GM12878 (cell line): ENCODE measurements around the gene USP36. TPM values are rescaled to one million over a fixed set of nuclear protein-coding genes. Genes with fewer than 3 reads are reported as not detected.

Experiments
- ATAC-seq: fragments of 200-7000 bp; cut with Tn5 transposase; 3 replicates; pipeline ENCODE4 v1.9.1; 2020; ENCODE audit warnings: mild to moderate bottlenecking, moderate library complexity
- BruUV-seq: library from RNA; stranded (reverse); fragments of 400-500 nt; replicated peaks from 2 replicates; lab custom pipeline; 2021; lab: Mats Ljungman, UMichigan
- CTCF ChIA-PET: fragments of 300-600 bp; sonication (Branson Sonifier 250); formaldehyde crosslinking; extraction: SDS; loops from one replicate; lab custom pipeline; 2021; ENCODE audit warnings: inconsistent platforms; lab: Yijun Ruan, JAX
- POLR2A ChIA-PET: fragments of 350-600 bp; formaldehyde crosslinking; extraction: SDS; loops from one replicate; lab custom pipeline; 2021; ENCODE audit warnings: inconsistent platforms; lab: Charles Lee
- RAD21 ChIA-PET: fragments of 300-600 bp; sonication (Branson Sonifier 250); formaldehyde crosslinking; loops from one replicate; lab custom pipeline; 2023; ENCODE audit warnings: antibody characterized with exemption; ENCODE audit not compliant: unreplicated experiment; lab: Charles Lee
- SMC1A ChIA-PET: fragments of 300-600 bp; sonication (Branson Sonifier 250); formaldehyde crosslinking; loops from one replicate; lab custom pipeline; 2023; ENCODE audit not compliant: unreplicated experiment, uncharacterized antibody; lab: Charles Lee
- DNase-seq: peaks from one replicate; pipeline ENCODE4 v3.0.0-alpha.2; 2011; ENCODE audit warnings: low read depth, low spot score
- FAIRE-seq: peaks from 3 replicates; lab custom pipeline; 2011; peaks lifted over from hg19 to GRCh38; lab: Jason Lieb, UNC
- H2AFZ ChIP-seq: 2 replicates; pipeline ENCODE4 v1.6.0; 2011; ENCODE audit warnings: low read depth, low read length, control low read depth; ENCODE audit not compliant: control insufficient read depth
- H3K27ac ChIP-seq: 2 replicates; pipeline ENCODE4 v1.5.1; 2011; ENCODE audit warnings: control low read depth; ENCODE audit not compliant: control insufficient read depth, insufficient read depth
- H3K27me3 ChIP-seq, 2 experiments: replicated peaks in 1 of 2; 2 replicates each; pipeline versions ENCODE4 v1.6.0 to v1.6.1; 2011; ENCODE audit warnings: low read length in 1 of 2; ENCODE audit not compliant: control insufficient read depth in 2 of 2, insufficient read depth in 2 of 2
- H3K36me3 ChIP-seq, 2 experiments: 2 replicates each; pipeline ENCODE4 v1.5.1; 2011; ENCODE audit warnings: low read length in 1 of 2; ENCODE audit not compliant: control insufficient read depth in 2 of 2, insufficient read depth in 2 of 2
- H3K4me1 ChIP-seq: 2 replicates; pipeline ENCODE4 v1.6.1; 2011; ENCODE audit warnings: mild to moderate bottlenecking, low read length, moderate library complexity, mixed read lengths; ENCODE audit not compliant: control insufficient read depth, insufficient read depth
- H3K4me2 ChIP-seq: 2 replicates; pipeline ENCODE4 v1.6.0; 2011; ENCODE audit warnings: control low read depth; ENCODE audit not compliant: control insufficient read depth, insufficient read depth
- H3K4me3 ChIP-seq: fragments of 200-600 bp; sonication (generic); 2 replicates; pipeline ENCODE4 v1.5.1; 2016
- H3K79me2 ChIP-seq: 2 replicates; pipeline ENCODE4 v1.6.0; 2011; ENCODE audit warnings: low read length; ENCODE audit not compliant: control insufficient read depth, insufficient read depth
- H3K9ac ChIP-seq: 2 replicates; pipeline ENCODE4 v1.8.0; 2011; ENCODE audit warnings: low read length, control low read depth, mixed read lengths; ENCODE audit not compliant: control insufficient read depth, insufficient read depth
- H3K9me3 ChIP-seq: replicated peaks from 3 replicates; pipeline ENCODE4 v1.5.1; 2011; ENCODE audit warnings: mild to moderate bottlenecking, low read length; ENCODE audit not compliant: control insufficient read depth, insufficient read depth
- H4K20me1 ChIP-seq: 2 replicates; pipeline ENCODE4 v1.6.0; 2011; ENCODE audit not compliant: control insufficient read depth, insufficient read depth
- CUX1 ChIP-seq: IDR thresholded peaks from 2 replicates; pipeline ENCODE4 v1.6.1; 2012; ENCODE audit warnings: improper control_type of control experiment, low read depth, low read length; ENCODE audit not compliant: insufficient replicate concordance
- POU2F2 ChIP-seq: IDR thresholded peaks from 3 replicates; pipeline ENCODE4 v1.6.1; 2011; ENCODE audit warnings: low read depth, mild to moderate bottlenecking, low read length, borderline replicate concordance
- STAT1 ChIP-seq: fragments of 450-650 bp; conservative IDR thresholded peaks from 2 replicates; pipeline ENCODE4 v1.6.1; 2014; ENCODE audit warnings: antibody characterized with exemption, mild to moderate bottlenecking
- WGBS: methylation state at CpG from one replicate; pipeline ENCODE4 v1.1.6; 2016; ENCODE audit warnings: low lambda C conversion rate; ENCODE audit not compliant: insufficient replicate concordance, insufficient coverage; ENCODE audit errors: missing lambda C conversion rate; 5-methylcytosine and 5-hydroxymethylcytosine counted together
- in situ Hi-C: fragments of 300-500 bp; cut with MboI; formaldehyde crosslinking; loops from 9 replicates; pipeline ENCODE4 v1.14.3; 2018; ENCODE audit warnings: mixed read lengths
- intact Hi-C: fragments of 100-400 bp; cut with micrococcal nuclease; formaldehyde crosslinking; loops from one replicate; pipeline ENCODE4 v1.14.2; 2022; ENCODE audit not compliant: unreplicated experiment
- polyA plus RNA-seq, 11 experiments: library from polyadenylated mRNA; depleted of rRNA in 4 of 11; unstranded in 6 of 11; stranded (reverse) in 5 of 11; fragments of >200 nt; fragmentation: Nextera tagmentation in 4 of 11; fragmentation: Illumina TruSeq in 1 of 11; extraction: Ambion mirVana in 4 of 11; extraction: Trizol in 1 of 11; gene quantifications; 1 replicate in 1 of 11; 2 replicates in 10 of 11; pipeline versions ENCODE4 v1.2.1 to v1.2.3, GENCODE V29; 2011 to 2016; ENCODE audit warnings: inconsistent platforms in 2 of 11, missing spikeins in 2 of 11, low read depth in 1 of 11
- total RNA-seq, 4 experiments: library from RNA; depleted of rRNA in 3 of 4; stranded (reverse); fragments of >200 nt in 3 of 4; fragmentation: Illumina TruSeq in 1 of 4; extraction: Trizol in 1 of 4; gene quantifications; 2 replicates each; pipeline versions ENCODE4 v1.2.1 to v1.2.3, GENCODE V29; 2013 to 2021

USP36 gene
- total and polyA plus RNA-seq, 10 of the 15 experiments (the other 5 are each of a cell fraction or from before 2014, with no cell fraction given): 7.2 to 65.7 (median 33.6) TPM

- no peak overlapping the region for H3K27ac ChIP-seq
- peaks cover 3% of the 10 kb centered on the region for H3K79me2 ChIP-seq
- no peaks in the 10 kb centered on the region for H3K9me3 ChIP-seq
- 79% methylated on average over 7 of the region's 7 CpGs for WGBS
- H2AFZ ChIP-seq: no peak overlapping the region
- CTCF ChIA-PET: interaction anchor here (0.6 kb wide), 1 partner anchor 98 kb away, joined by 3 read pairs; no protein-coding TSS in a partner anchor
- RAD21 ChIA-PET: no interaction called here
- DNase-seq (no peak), ATAC-seq (no peak), FAIRE-seq (no peak)
- intact Hi-C loops (no loop called here), in situ Hi-C loops (no loop called here)
- no peak overlapping the region for H3K9ac ChIP-seq
- H3K4me1 ChIP-seq: no peaks in the 10 kb centered on the region; the same call in 1 of the 2 replicates
- no peaks in the 10 kb centered on the region for H3K27me3 ChIP-seq
- H3K4me3 ChIP-seq: no peak overlapping the region
- H4K20me1 ChIP-seq: no peaks in the 10 kb centered on the region
- no TSS peak for BruUV-seq
- no peaks in the 10 kb centered on the region; a peak in 1 of 4 replicates for H3K36me3 ChIP-seq
- SMC1A ChIA-PET: interaction anchor here (0.9 kb wide), 1 partner anchor 12 kb away, joined by 4 read pairs; no protein-coding TSS in a partner anchor
- H3K4me2 ChIP-seq: no peak overlapping the region
- POLR2A ChIA-PET: interaction anchor here (0.5 kb wide), 1 partner anchor 90 kb away, joined by 3 read pairs; no protein-coding TSS in a partner anchor
- no peak for TF ChIP-seq STAT1
- TF ChIP-seq CUX1: no peak
- TF ChIP-seq POU2F2: no peak
- TF ChIP-seq, all 136 proteins: peak for 0
Measured at GRCh38 chr17:78787444-78787843, 53.2 kb downstream of the USP36 start.
